Hepatocyte (in vitro differentiated cells): ENCODE measurements around the gene CES3. TPM values are rescaled to one million over a fixed set of nuclear protein-coding genes. Genes with fewer than 3 reads are reported as not detected.

Experiments
- DNase-seq: peaks from one replicate; pipeline ENCODE4 v3.0.0-alpha.2; 2016; ENCODE audit warnings: low spot score
- H2AFZ ChIP-seq: fragments of 200-600 bp; sonication (generic); 2 replicates; pipeline ENCODE4 v1.6.0; 2016; ENCODE audit warnings: antibody characterized with exemption, mild to moderate bottlenecking
- H3K27ac ChIP-seq: fragments of 200-600 bp; sonication (generic); 2 replicates; pipeline ENCODE4 v1.5.1; 2016; ENCODE audit warnings: mild to moderate bottlenecking
- H3K27me3 ChIP-seq: fragments of 200-600 bp; sonication (generic); 2 replicates; pipeline ENCODE4 v1.6.1; 2016
- H3K36me3 ChIP-seq: fragments of 200-600 bp; sonication (generic); replicated peaks from 2 replicates; pipeline ENCODE4 v1.5.1; 2016; ENCODE audit warnings: low read depth; ENCODE audit not compliant: insufficient read depth
- H3K4me1 ChIP-seq: fragments of 200-600 bp; sonication (generic); 2 replicates; pipeline ENCODE4 v1.5.1; 2016; ENCODE audit warnings: mild to moderate bottlenecking, moderate library complexity; ENCODE audit not compliant: insufficient read depth
- H3K4me2 ChIP-seq: fragments of 200-600 bp; sonication (generic); 2 replicates; pipeline ENCODE4 v1.6.0; 2016
- H3K4me3 ChIP-seq: fragments of 200-600 bp; sonication (generic); 2 replicates; pipeline ENCODE4 v1.5.1; 2016; ENCODE audit warnings: mild to moderate bottlenecking
- H3K79me2 ChIP-seq: fragments of 200-600 bp; sonication (generic); 2 replicates; pipeline ENCODE4 v1.6.0; 2017; ENCODE audit warnings: mild to moderate bottlenecking
- H3K9me2 ChIP-seq: fragments of 200-600 bp; sonication (generic); replicated peaks from 2 replicates; pipeline ENCODE4 v1.6.0; 2017; ENCODE audit warnings: mild to moderate bottlenecking; ENCODE audit not compliant: insufficient read depth
- H3K9me3 ChIP-seq: fragments of 200-600 bp; sonication (generic); 2 replicates; pipeline ENCODE4 v1.5.1; 2016; ENCODE audit warnings: low read depth, mild to moderate bottlenecking
- H4K20me1 ChIP-seq: fragments of 200-600 bp; sonication (generic); 2 replicates; pipeline ENCODE4 v1.6.0; 2016; ENCODE audit warnings: mild to moderate bottlenecking; ENCODE audit not compliant: insufficient read depth, poor library complexity, severe bottlenecking
- EZH2 ChIP-seq: fragments of 200-600 bp; sonication (generic); IDR thresholded peaks from 2 replicates; pipeline ENCODE4 v1.6.1; 2016; ENCODE audit warnings: antibody characterized with exemption, mild to moderate bottlenecking, borderline replicate concordance
- EZH2phosphoT487 ChIP-seq: fragments of 200-600 bp; sonication (generic); IDR thresholded peaks from one replicate; pipeline ENCODE4 v1.6.1; 2018; ENCODE audit warnings: antibody characterized with exemption, mild to moderate bottlenecking, low read depth, moderate library complexity; ENCODE audit not compliant: unreplicated experiment, severe bottlenecking
- WGBS: methylation state at CpG from one replicate; pipeline ENCODE4 v1.1.6; 2016; ENCODE audit warnings: low lambda C conversion rate; ENCODE audit errors: missing lambda C conversion rate; 5-methylcytosine and 5-hydroxymethylcytosine counted together
- polyA plus RNA-seq: library from polyadenylated mRNA; unstranded; fragments of >200 nt; fragmentation: Nextera tagmentation; extraction: Ambion mirVana; gene quantifications from 2 replicates; pipeline ENCODE4 v1.2.1, GENCODE V29; 2016
- total RNA-seq: library from RNA; depleted of rRNA; stranded (reverse); fragments of >200 nt; gene quantifications from 2 replicates; pipeline ENCODE4 v1.2.3, GENCODE V29; 2014
- TF ChIP-seq, protein P1 (sequence below): fragments of 200-600 bp; sonication (generic); IDR thresholded peaks from 2 replicates; pipeline ENCODE4 v1.5.1; 2016; ENCODE audit warnings: antibody characterized with exemption, mild to moderate bottlenecking; ENCODE audit not compliant: poor library complexity

CES3 gene
- total and polyA plus RNA-seq, 2 experiments from 2014 or later = 1.7 to 3.8 TPM

- no peak overlapping the region for H2AFZ ChIP-seq
- 73% methylated on average over 2 of the region's 2 CpGs for WGBS
- H3K27me3 ChIP-seq = peaks cover 11% of the 10 kb centered on the region
- no peaks in the 10 kb centered on the region for H3K36me3 ChIP-seq
- no peaks in the 10 kb centered on the region for H4K20me1 ChIP-seq
- H3K9me3 ChIP-seq = no peaks in the 10 kb centered on the region
- H3K27ac ChIP-seq = no peak overlapping the region
- H3K4me3 ChIP-seq = no peak overlapping the region
- H3K79me2 ChIP-seq = no peaks in the 10 kb centered on the region
- no peak for DNase-seq
- no peak for TF ChIP-seq EZH2phosphoT487
- no peak for TF ChIP-seq EZH2
- TF ChIP-seq, protein P1, sequence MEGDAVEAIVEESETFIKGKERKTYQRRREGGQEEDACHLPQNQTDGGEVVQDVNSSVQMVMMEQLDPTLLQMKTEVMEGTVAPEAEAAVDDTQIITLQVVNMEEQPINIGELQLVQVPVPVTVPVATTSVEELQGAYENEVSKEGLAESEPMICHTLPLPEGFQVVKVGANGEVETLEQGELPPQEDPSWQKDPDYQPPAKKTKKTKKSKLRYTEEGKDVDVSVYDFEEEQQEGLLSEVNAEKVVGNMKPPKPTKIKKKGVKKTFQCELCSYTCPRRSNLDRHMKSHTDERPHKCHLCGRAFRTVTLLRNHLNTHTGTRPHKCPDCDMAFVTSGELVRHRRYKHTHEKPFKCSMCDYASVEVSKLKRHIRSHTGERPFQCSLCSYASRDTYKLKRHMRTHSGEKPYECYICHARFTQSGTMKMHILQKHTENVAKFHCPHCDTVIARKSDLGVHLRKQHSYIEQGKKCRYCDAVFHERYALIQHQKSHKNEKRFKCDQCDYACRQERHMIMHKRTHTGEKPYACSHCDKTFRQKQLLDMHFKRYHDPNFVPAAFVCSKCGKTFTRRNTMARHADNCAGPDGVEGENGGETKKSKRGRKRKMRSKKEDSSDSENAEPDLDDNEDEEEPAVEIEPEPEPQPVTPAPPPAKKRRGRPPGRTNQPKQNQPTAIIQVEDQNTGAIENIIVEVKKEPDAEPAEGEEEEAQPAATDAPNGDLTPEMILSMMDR = no peak
- peaks cover 3% of the 10 kb centered on the region for H3K4me1 ChIP-seq
- no peak overlapping the region for H3K4me2 ChIP-seq
- no peaks in the 10 kb centered on the region for H3K9me2 ChIP-seq
These were observed 40.8 kb upstream of the CES3 start for GRCh38 chr16:66920299-66920590.

DNA sequence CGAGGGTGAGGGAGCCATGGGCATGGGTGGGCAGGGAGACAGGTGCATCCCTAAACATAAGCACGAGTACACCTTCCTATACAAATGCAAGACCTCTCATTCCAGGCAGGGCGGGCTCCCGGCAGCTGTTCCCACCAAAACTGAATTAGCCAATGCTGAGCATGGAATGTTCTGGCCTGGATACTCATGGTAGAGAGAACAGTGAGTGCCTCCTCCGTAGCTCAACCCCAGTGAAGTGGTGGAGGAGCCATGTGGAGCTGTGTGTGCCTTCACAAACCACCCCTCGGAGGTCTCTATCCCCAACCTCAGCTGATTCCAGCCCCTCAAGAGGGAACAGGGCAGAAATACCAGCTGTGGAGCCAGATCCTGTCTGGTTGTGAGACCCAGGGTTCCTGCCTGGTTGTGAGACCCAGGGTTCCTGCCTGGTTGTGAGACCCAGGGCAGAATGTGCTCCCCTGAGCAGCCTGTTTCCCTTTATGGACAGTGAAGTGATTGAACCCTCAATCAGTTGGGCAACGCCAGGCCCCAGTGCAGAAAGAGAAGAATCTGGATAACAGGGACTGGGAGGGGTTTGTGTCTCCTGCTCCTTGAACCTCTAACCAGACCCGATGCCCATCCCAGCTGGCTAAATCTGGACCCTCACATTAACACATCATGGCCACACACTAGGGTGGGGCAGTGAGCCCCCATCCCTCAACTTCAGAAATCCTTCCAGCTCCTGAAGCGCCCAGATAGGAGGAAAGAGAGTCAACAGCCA is 40.0 kb upstream of the CES3 start:
- no peak for DNase-seq
- Histone ChIP-seq H2AFZ (no peak overlapping the region), H3K4me1 (peaks cover 3% of the 10 kb centered on the region), H3K27me3 (peaks cover 20% of the 10 kb centered on the region), H3K79me2 (no peaks in the 10 kb centered on the region), H3K4me3 (no peak overlapping the region), H3K27ac (no peak overlapping the region), H4K20me1 (no peaks in the 10 kb centered on the region), H3K4me2 (no peak overlapping the region), H3K36me3 (no peaks in the 10 kb centered on the region), H3K9me3 (no peaks in the 10 kb centered on the region), H3K9me2 (no peaks in the 10 kb centered on the region)
- 77% methylated on average over 9 of the region's 9 CpGs for WGBS
- TF ChIP-seq EZH2phosphoT487 (no peak), EZH2 (no peak)
- TF ChIP-seq, protein P1 = no peak

DNA sequence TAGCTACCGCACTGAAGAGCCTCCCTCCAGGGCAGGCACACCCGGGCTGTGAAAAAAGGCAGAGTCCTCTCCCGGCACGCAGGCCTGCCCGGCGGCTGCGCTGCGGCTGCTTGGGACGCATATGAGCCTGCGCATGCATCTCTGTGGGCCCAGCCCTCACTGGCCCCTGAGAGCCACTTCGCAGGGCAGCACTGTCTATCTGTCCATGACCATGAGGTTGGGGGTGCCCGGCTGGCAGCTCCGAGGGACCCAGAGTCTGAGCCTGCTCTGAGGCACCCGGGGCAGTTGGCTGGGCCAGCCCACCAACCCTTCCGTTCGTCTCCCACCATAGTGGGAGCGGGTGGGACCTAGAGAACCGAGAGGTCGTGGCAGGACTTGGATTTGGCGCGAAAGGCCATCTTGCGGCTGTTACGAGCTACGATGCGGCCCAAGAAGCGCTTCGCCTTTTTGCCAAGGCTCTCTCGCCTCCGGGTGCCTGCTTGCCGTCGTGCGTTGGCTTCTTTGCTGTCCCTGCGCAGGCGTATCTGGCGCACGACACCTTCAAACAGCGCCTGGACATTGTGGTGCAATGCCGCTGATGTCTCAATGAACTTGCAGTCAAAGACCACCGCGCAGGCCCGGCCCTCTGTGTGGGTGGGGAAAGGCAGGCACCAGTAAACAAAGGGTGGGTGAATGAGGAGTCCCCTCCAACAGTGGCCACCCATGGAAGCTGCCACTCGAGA is 39.2 kb upstream of the CES3 start:
- TF ChIP-seq EZH2 (no peak), EZH2phosphoT487 (no peak)
- TF ChIP-seq, protein P1 = no peak
- no peaks in the 10 kb centered on the region for H3K36me3 ChIP-seq
- peaks cover 3% of the 10 kb centered on the region for H3K4me1 ChIP-seq
- H3K27ac ChIP-seq = no peak overlapping the region
- no peaks in the 10 kb centered on the region for H3K9me3 ChIP-seq
- DNase-seq = no peak
- H3K79me2 ChIP-seq = no peaks in the 10 kb centered on the region
- peaks cover 24% of the 10 kb centered on the region for H3K27me3 ChIP-seq
- H3K4me2 ChIP-seq = no peak overlapping the region
- H3K4me3 ChIP-seq = no peak overlapping the region
- WGBS = 91% methylated on average over 41 of the region's 42 CpGs
- no peak overlapping the region for H2AFZ ChIP-seq
- H3K9me2 ChIP-seq = no peaks in the 10 kb centered on the region
- H4K20me1 ChIP-seq = no peaks in the 10 kb centered on the region
